ENCODE data around the gene FA2H.

FA2H gene

DNA sequence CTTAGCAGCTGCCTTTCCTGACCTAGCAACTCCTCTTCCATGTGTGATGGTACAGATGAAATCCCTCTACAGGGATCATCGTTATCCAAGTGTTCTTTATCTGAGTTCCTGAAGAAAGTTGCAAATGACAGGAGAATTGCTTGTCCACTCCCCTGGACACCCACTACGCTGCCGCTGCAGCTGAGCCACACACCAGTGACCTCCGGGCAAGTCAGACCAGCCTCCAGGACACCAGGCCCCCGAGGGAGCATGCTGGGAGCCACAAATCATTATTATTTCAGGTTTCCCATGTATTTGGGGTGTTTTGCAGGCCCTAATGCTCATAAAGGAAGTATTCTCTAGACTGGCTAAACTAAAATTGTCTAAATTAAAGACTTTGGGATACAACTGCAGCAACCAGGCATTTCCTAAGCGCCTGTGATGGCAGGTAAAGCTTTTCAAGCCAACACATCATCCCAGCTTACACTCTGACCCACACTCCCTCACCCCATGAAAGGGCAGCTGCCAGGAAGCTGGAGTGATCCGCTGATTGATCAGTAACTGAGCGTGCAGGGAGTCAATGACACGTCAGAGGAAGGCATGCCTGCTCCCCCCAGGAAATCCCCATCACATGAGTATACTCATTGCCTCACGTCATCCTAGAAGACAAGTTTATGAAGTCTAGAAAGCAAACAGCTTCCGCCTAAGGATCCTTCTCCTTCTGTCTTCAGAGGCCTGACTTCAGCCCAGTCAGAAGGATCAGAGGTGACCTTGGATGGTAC is 14.4 kb downstream of the FA2H start:
- no peak for TF ChIP-seq EZH2phosphoT487 (conservative IDR thresholded peaks at IDR 0.05; ENCODE audit: low read length)
- TF ChIP-seq, protein P1, sequence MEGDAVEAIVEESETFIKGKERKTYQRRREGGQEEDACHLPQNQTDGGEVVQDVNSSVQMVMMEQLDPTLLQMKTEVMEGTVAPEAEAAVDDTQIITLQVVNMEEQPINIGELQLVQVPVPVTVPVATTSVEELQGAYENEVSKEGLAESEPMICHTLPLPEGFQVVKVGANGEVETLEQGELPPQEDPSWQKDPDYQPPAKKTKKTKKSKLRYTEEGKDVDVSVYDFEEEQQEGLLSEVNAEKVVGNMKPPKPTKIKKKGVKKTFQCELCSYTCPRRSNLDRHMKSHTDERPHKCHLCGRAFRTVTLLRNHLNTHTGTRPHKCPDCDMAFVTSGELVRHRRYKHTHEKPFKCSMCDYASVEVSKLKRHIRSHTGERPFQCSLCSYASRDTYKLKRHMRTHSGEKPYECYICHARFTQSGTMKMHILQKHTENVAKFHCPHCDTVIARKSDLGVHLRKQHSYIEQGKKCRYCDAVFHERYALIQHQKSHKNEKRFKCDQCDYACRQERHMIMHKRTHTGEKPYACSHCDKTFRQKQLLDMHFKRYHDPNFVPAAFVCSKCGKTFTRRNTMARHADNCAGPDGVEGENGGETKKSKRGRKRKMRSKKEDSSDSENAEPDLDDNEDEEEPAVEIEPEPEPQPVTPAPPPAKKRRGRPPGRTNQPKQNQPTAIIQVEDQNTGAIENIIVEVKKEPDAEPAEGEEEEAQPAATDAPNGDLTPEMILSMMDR (IDR thresholded peaks at IDR 0.05; ENCODE audit: insufficient read depth, low read length, poor library complexity, severe bottlenecking) = no peak
- Histone ChIP-seq H3K4me2 (ENCODE audit: low read depth, low read length, poor library complexity, severe bottlenecking) (no peak overlapping the region), H3K36me3 (ENCODE audit: low read length) (no peaks in the 10 kb centered on the region), H3K4me3 (ENCODE audit: insufficient read depth, low read length, poor library complexity, severe bottlenecking) (no peak overlapping the region), H3K27me3 (ENCODE audit: low read length) (no peaks in the 10 kb centered on the region), H2AFZ (ENCODE audit: low read depth, low read length, severe bottlenecking) (no peak overlapping the region), H4K20me1 (ENCODE audit: low read depth, low read length) (no peaks in the 10 kb centered on the region), H3K27ac (ENCODE audit: low read depth, low read length) (no peak overlapping the region), H3K9ac (ENCODE audit: low read length) (no peak overlapping the region), H3K79me2 (ENCODE audit: insufficient read depth, low read length) (no peaks in the 10 kb centered on the region), H3F3A (ENCODE audit: insufficient read depth) (no peaks in the 10 kb centered on the region), H3K9me3 (ENCODE audit: insufficient read depth, low read length) (no peaks in the 10 kb centered on the region), H3K9me2 (replicated peaks; ENCODE audit: insufficient read depth, low read length) (no peaks in the 10 kb centered on the region)

- no peaks in the 10 kb centered on the region for H3K9me3 ChIP-seq (ENCODE audit: insufficient read depth, low read length)
- H3K27ac ChIP-seq (ENCODE audit: low read depth, low read length) = no peak overlapping the region
- H3K4me2 ChIP-seq (ENCODE audit: low read depth, low read length, poor library complexity, severe bottlenecking) = no peak overlapping the region
- H2AFZ ChIP-seq (ENCODE audit: low read depth, low read length, severe bottlenecking) = no peak overlapping the region
- H3K27me3 ChIP-seq (ENCODE audit: low read length) = no peaks in the 10 kb centered on the region
- no peaks in the 10 kb centered on the region for H4K20me1 ChIP-seq (ENCODE audit: low read depth, low read length)
- H3F3A ChIP-seq (ENCODE audit: insufficient read depth) = no peaks in the 10 kb centered on the region
- TF ChIP-seq, protein P1 (IDR thresholded peaks at IDR 0.05; ENCODE audit: insufficient read depth, low read length, poor library complexity, severe bottlenecking) = no peak
- no peak for TF ChIP-seq EZH2phosphoT487 (conservative IDR thresholded peaks at IDR 0.05; ENCODE audit: low read length)
- no peaks in the 10 kb centered on the region for H3K9me2 ChIP-seq (replicated peaks; ENCODE audit: insufficient read depth, low read length)
- H3K4me3 ChIP-seq (ENCODE audit: insufficient read depth, low read length, poor library complexity, severe bottlenecking) = no peak overlapping the region
- no peaks in the 10 kb centered on the region for H3K79me2 ChIP-seq (ENCODE audit: insufficient read depth, low read length)
- H3K9ac ChIP-seq (ENCODE audit: low read length) = no peak overlapping the region
- no peaks in the 10 kb centered on the region for H3K36me3 ChIP-seq (ENCODE audit: low read length)
Measured at GRCh38 chr16:74759564-74759963, 15.1 kb downstream of the FA2H start.

GRCh38 chr16:74758801-74759200 is 15.8 kb downstream of the FA2H start:
- H3K9ac ChIP-seq (ENCODE audit: low read length) = no peak overlapping the region
- H3K9me3 ChIP-seq (ENCODE audit: insufficient read depth, low read length) = no peaks in the 10 kb centered on the region
- H2AFZ ChIP-seq (ENCODE audit: low read depth, low read length, severe bottlenecking) = no peak overlapping the region

More at GRCh38 chr16:74758801-74759200, 15.8 kb downstream of the FA2H start:
- Histone ChIP-seq H4K20me1 (ENCODE audit: low read depth, low read length) (no peaks in the 10 kb centered on the region), H3K4me2 (ENCODE audit: low read depth, low read length, poor library complexity, severe bottlenecking) (no peak overlapping the region), H3K27me3 (ENCODE audit: low read length) (no peaks in the 10 kb centered on the region), H3K36me3 (ENCODE audit: low read length) (no peaks in the 10 kb centered on the region), H3K4me3 (ENCODE audit: insufficient read depth, low read length, poor library complexity, severe bottlenecking) (no peak overlapping the region), H3F3A (ENCODE audit: insufficient read depth) (no peaks in the 10 kb centered on the region), H3K9me2 (replicated peaks; ENCODE audit: insufficient read depth, low read length) (no peaks in the 10 kb centered on the region), H3K79me2 (ENCODE audit: insufficient read depth, low read length) (no peaks in the 10 kb centered on the region), H3K27ac (ENCODE audit: low read depth, low read length) (no peak overlapping the region)
- no peak for TF ChIP-seq EZH2phosphoT487 (conservative IDR thresholded peaks at IDR 0.05; ENCODE audit: low read length)
- TF ChIP-seq, protein P1 (IDR thresholded peaks at IDR 0.05; ENCODE audit: insufficient read depth, low read length, poor library complexity, severe bottlenecking) = no peak
